Endothelial cell of umbilical vein (primary cell): ENCODE results near the gene MAMDC4. TPM values are rescaled to one million over a fixed set of nuclear protein-coding genes. Genes with fewer than 3 reads are reported as not detected.

Experiments
- BruUV-seq: library from RNA; stranded (reverse); fragments of 400-500 nt; replicated peaks from 2 replicates; lab custom pipeline; 2021; lab: Mats Ljungman, UMichigan
- CTCF ChIA-PET: fragments of 300-600, 350-600 bp; sonication (Branson Sonifier 250); formaldehyde crosslinking; loops from one replicate; lab custom pipeline; 2021; ENCODE audit warnings: antibody characterized with exemption, inconsistent platforms; lab: Charles Lee
- POLR2A ChIA-PET: fragments of 300-600, 350-600 bp; sonication (Branson Sonifier 250); formaldehyde crosslinking; loops from one replicate; lab custom pipeline; 2021; ENCODE audit warnings: antibody characterized with exemption, inconsistent platforms; lab: Charles Lee
- DNase-seq: peaks from one replicate; pipeline ENCODE4 v3.0.0-alpha.2; 2011; ENCODE audit warnings: low read depth, low spot score
- FAIRE-seq: peaks from 2 replicates; lab custom pipeline; 2011; peaks lifted over from hg19 to GRCh38; lab: Jason Lieb, UNC
- H2AFZ ChIP-seq: 2 replicates; pipeline ENCODE4 v1.6.0; 2012; ENCODE audit warnings: low read depth, low read length, control low read depth, inconsistent platforms
- H3K27ac ChIP-seq: 2 replicates; pipeline ENCODE4 v1.5.1; 2011; ENCODE audit warnings: low read depth, mild to moderate bottlenecking, control low read depth, low read length, moderate library complexity; ENCODE audit not compliant: insufficient read depth
- H3K27me3 ChIP-seq, 2 experiments: 2 replicates each; pipeline versions ENCODE4 v1.6.0 to v1.6.1; 2011; ENCODE audit warnings: low read length in 2 of 2, mixed read lengths in 1 of 2; ENCODE audit not compliant: control insufficient read depth in 2 of 2, insufficient read depth in 2 of 2
- H3K36me3 ChIP-seq, 2 experiments: 2 replicates in 1 of 2; 3 replicates in 1 of 2; pipeline ENCODE4 v1.5.1; 2011; ENCODE audit warnings: low read length in 2 of 2, mild to moderate bottlenecking in 1 of 2, moderate library complexity in 1 of 2; ENCODE audit not compliant: control insufficient read depth in 2 of 2, insufficient read depth in 2 of 2; ENCODE audit errors: extremely low read depth in 1 of 2
- H3K4me1 ChIP-seq: 3 replicates; pipeline ENCODE4 v1.5.1; 2011; ENCODE audit warnings: mild to moderate bottlenecking, low read length; ENCODE audit not compliant: control insufficient read depth, insufficient read depth; ENCODE audit errors: extremely low read depth
- H3K4me2 ChIP-seq: 2 replicates; pipeline ENCODE4 v1.6.1; 2011; ENCODE audit warnings: low read length, control low read depth, mixed read lengths; ENCODE audit not compliant: insufficient read depth
- H3K4me3 ChIP-seq, 3 experiments: fragments of 200-600 bp in 1 of 3; sonication (generic), shearing (Covaris generic) in 1 of 3; replicated peaks in 1 of 3; 2 replicates each; pipeline ENCODE4 v1.5.1; 2011 to 2016; ENCODE audit warnings: control low read depth in 3 of 3, low read length in 3 of 3, mild to moderate bottlenecking in 2 of 3, inconsistent platforms in 1 of 3, low read depth in 1 of 3, moderate library complexity in 1 of 3; ENCODE audit not compliant: insufficient read depth in 1 of 3
- H3K79me2 ChIP-seq: 2 replicates; pipeline ENCODE4 v1.6.0; 2012; ENCODE audit warnings: low read length, inconsistent platforms; ENCODE audit not compliant: control insufficient read depth, insufficient read depth
- H3K9ac ChIP-seq: replicated peaks from 2 replicates; pipeline ENCODE3; 2011; ENCODE audit warnings: low read length, control low read depth; ENCODE audit not compliant: insufficient read depth; ENCODE audit errors: extremely low read depth
- H3K9me1 ChIP-seq: replicated peaks from 3 replicates; pipeline ENCODE4 v1.6.0; 2011; ENCODE audit warnings: mild to moderate bottlenecking, low read length; ENCODE audit not compliant: control insufficient read depth, insufficient read depth; ENCODE audit errors: extremely low read depth
- H3K9me3 ChIP-seq: replicated peaks from 2 replicates; pipeline ENCODE4 v1.5.1; 2012; ENCODE audit warnings: low read length, inconsistent platforms; ENCODE audit not compliant: control insufficient read depth, insufficient read depth
- H4K20me1 ChIP-seq: replicated peaks from 2 replicates; pipeline ENCODE3; 2011; ENCODE audit warnings: mild to moderate bottlenecking, low read length; ENCODE audit not compliant: control insufficient read depth, insufficient read depth; ENCODE audit errors: extremely low read depth
- EZH2 ChIP-seq: IDR thresholded peaks from 2 replicates; pipeline ENCODE4 v1.6.1; 2012; ENCODE audit warnings: borderline replicate concordance, low read depth, mild to moderate bottlenecking, moderate library complexity, low read length, inconsistent platforms; ENCODE audit not compliant: severe bottlenecking
- FOS ChIP-seq: IDR thresholded peaks from 2 replicates; pipeline ENCODE4 v1.6.1; 2011; ENCODE audit warnings: mild to moderate bottlenecking, low read length, moderate library complexity, borderline replicate concordance; ENCODE audit not compliant: insufficient read depth
- GATA2 ChIP-seq: IDR thresholded peaks from 2 replicates; pipeline ENCODE4 v1.7.0; 2011; ENCODE audit warnings: low read depth, mild to moderate bottlenecking, moderate library complexity, mixed read lengths, low read length; ENCODE audit not compliant: insufficient read length, insufficient read depth
- JUN ChIP-seq: IDR thresholded peaks from 2 replicates; pipeline ENCODE4 v1.6.1; 2011; ENCODE audit warnings: borderline replicate concordance, low read depth; ENCODE audit not compliant: insufficient read length, insufficient read depth
- MYC ChIP-seq: IDR thresholded peaks from one replicate; pipeline ENCODE4 v1.6.1; 2011; ENCODE audit warnings: mild to moderate bottlenecking, low read depth, low read length
- POLR2A ChIP-seq: IDR thresholded peaks from 2 replicates; pipeline ENCODE4 v1.6.1; 2012; ENCODE audit warnings: low read depth, mild to moderate bottlenecking, control low read depth, low read length
- POLR2AphosphoS5 ChIP-seq: IDR thresholded peaks from 2 replicates; pipeline ENCODE4 v1.6.1; 2012; ENCODE audit warnings: low read depth, mild to moderate bottlenecking, control low read depth, low read length, moderate library complexity; ENCODE audit not compliant: insufficient read depth
- dilution Hi-C: fragments of 300-500 bp; cut with MboI; formaldehyde crosslinking; loops from one replicate; pipeline ENCODE4 v1.15.0; 2019; ENCODE audit warnings: low sequenced_read_pairs; ENCODE audit not compliant: extremely low pct_ligation_motif_present
- intact Hi-C: fragments of 100-400 bp; cut with micrococcal nuclease; formaldehyde crosslinking; loops from one replicate; pipeline ENCODE4 v1.10.0; 2022
- polyA plus RNA-seq, 4 experiments: library from polyadenylated mRNA; depleted of rRNA in 3 of 4; stranded (reverse) in 3 of 4; unstranded in 1 of 4; fragments of >200 nt; gene quantifications; 2 replicates each; pipeline versions ENCODE4 v1.2.1 to v1.2.3, GENCODE V29; 2011 to 2012; ENCODE audit warnings: missing spikeins in 1 of 4
- total RNA-seq: library from RNA; stranded (reverse); gene quantifications from 2 replicates; pipeline ENCODE4 v1.2.3, GENCODE V29; 2021
- TF ChIP-seq, protein P1 (sequence below), 2 donors: IDR thresholded peaks; 1 replicate in 1 of 2; 2 replicates in 1 of 2; pipeline ENCODE4 v1.5.1; 2011; ENCODE audit warnings: low read length in 2 of 2, mild to moderate bottlenecking in 2 of 2, moderate library complexity in 2 of 2, control low read depth in 1 of 2, inconsistent platforms in 1 of 2, low read depth in 1 of 2; ENCODE audit not compliant: insufficient read depth in 1 of 2; ENCODE audit errors: extremely low read depth in 1 of 2
- TF ChIP-seq, protein P2 (sequence below): IDR thresholded peaks from 2 replicates; pipeline ENCODE4 v1.6.1; 2011; ENCODE audit not compliant: insufficient read depth, insufficient read length

Gene MAMDC4
- total and polyA plus RNA-seq, 2 donors (not counting 3 experiments of a cell fraction or from before 2014, with no cell fraction given) = 3.6 to 7.2 TPM

DNA sequence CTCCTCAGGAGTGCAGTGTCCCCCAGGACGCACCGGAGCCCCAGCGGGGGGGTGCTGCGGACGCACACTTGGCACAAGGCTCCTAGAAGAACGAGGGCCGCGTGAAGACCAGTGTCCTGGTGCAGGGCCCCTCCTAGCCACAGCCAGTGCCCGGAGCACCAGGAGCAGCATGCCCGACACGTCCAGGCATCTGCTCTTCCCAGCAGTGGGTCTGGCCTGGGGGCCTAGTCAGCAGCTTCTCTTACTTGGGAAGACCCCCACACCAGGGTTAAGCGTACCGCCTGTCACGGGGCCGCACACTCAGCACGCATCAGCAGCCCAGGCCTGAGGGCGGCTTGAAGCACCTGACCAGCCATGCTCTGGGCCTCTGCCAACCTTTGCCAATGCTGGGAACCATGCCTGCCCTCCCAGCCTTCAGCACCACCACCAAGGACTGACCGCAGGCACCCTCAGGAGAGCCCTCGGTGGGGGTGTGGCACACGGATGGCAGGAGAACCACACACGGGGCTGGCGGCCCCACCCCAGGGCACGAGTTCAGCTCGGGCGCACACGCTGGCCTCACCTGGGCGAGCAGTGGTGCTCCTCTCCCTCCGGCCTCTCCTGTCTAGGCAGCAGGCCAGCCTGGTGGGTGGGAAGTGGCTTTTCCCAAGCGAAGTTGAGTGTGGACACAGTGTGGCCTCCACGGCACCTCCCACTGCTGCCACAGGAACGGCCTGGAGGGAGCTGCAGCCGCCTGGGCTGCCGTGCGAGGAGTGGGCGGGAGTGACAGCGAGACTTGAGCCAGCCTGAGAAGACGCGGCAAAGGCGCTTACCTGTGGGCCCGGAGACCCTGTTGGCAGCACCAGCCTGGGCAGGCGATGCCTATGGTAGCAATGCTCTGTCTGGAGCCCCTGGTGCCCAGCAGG lies 21.9 kb upstream of the MAMDC4 start:
- dilution Hi-C loops (no loop called here), intact Hi-C loops (no loop called here)
- TF ChIP-seq FOS (no peak), EZH2 (no peak)
- FAIRE-seq (no peak), DNase-seq (no peak)
- no TSS peak for BruUV-seq
- Histone ChIP-seq H3K9me1 (no peaks in the 10 kb centered on the region), H3K27me3 (no peaks in the 10 kb centered on the region), H2AFZ (no peak overlapping the region), H3K4me2 (no peak overlapping the region), H3K27ac (no peak overlapping the region), H4K20me1 (no peaks in the 10 kb centered on the region), H3K4me1 (no peaks in the 10 kb centered on the region), H3K36me3 (peaks cover 11 to 40% of the 10 kb centered on the region in 2 experiments), H3K4me3 (no peak overlapping the region), H3K9me3 (no peaks in the 10 kb centered on the region), H3K9ac (no peak overlapping the region), H3K79me2 (no peaks in the 10 kb centered on the region)
- ChIA-PET CTCF (no interaction called here), POLR2A (no interaction called here)

DNA sequence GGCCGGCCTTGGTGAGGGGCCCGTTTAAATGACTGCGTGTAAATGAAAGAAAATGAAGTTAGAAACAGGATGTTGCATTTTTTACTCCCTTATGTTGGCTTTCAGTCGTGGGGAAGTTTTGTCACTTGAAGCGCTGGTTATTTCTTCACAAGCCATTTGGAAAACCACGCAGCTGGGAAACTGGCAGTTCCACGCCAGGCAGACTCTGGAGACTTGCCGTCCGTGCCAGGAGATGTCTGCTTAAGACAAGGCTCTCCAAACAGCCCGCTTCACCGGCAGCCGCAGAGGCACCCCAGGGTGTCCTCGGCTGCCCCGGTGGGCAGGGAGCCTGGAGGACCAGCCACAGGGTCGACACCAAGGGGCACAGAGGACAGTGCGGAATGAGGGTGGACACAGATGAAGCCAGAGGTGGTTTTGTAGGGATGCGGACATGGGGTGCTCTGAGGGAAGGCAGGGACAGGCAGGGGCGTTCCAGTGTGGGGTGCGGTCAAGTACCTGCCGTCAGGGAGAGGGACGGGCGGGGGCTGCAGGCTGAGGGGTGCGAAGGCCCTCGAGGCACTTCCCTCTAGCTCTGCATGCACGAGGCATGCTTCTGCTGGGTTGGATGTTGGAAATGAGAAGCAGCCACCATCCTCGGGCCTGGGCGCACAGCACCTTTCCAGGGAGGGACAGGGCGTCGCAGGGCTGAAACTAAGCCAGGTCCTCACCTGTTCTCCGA lies 21.0 kb upstream of the MAMDC4 start:
- H3K36me3 ChIP-seq = peaks cover 11 to 34% of the 10 kb centered on the region in 2 experiments
- H3K27me3 ChIP-seq = no peaks in the 10 kb centered on the region
- no peaks in the 10 kb centered on the region for H3K9me3 ChIP-seq
- CTCF ChIA-PET = interaction anchor here (2.8 kb wide), 1 partner anchor 11 kb away, joined by 11 read pairs; the partner anchor contains the start of gene AJM1
- POLR2A ChIA-PET = no interaction called here
- no peaks in the 10 kb centered on the region for H4K20me1 ChIP-seq
- FAIRE-seq (no peak), DNase-seq (no peak)
- H3K9ac ChIP-seq = no peak overlapping the region
- H3K79me2 ChIP-seq = no peaks in the 10 kb centered on the region
- no peaks in the 10 kb centered on the region for H3K4me1 ChIP-seq
- no peak overlapping the region for H3K27ac ChIP-seq
- BruUV-seq = no TSS peak
- H3K4me2 ChIP-seq = no peak overlapping the region
- H3K4me3 ChIP-seq = no peak overlapping the region
- dilution Hi-C loops (no loop called here), intact Hi-C loops (no loop called here)
- no peak overlapping the region for H2AFZ ChIP-seq
- no peak for TF ChIP-seq JUN
- TF ChIP-seq FOS = no peak
- no peak for TF ChIP-seq GATA2
- TF ChIP-seq POLR2AphosphoS5 = no peak
- TF ChIP-seq, protein P1, sequence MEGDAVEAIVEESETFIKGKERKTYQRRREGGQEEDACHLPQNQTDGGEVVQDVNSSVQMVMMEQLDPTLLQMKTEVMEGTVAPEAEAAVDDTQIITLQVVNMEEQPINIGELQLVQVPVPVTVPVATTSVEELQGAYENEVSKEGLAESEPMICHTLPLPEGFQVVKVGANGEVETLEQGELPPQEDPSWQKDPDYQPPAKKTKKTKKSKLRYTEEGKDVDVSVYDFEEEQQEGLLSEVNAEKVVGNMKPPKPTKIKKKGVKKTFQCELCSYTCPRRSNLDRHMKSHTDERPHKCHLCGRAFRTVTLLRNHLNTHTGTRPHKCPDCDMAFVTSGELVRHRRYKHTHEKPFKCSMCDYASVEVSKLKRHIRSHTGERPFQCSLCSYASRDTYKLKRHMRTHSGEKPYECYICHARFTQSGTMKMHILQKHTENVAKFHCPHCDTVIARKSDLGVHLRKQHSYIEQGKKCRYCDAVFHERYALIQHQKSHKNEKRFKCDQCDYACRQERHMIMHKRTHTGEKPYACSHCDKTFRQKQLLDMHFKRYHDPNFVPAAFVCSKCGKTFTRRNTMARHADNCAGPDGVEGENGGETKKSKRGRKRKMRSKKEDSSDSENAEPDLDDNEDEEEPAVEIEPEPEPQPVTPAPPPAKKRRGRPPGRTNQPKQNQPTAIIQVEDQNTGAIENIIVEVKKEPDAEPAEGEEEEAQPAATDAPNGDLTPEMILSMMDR (IDR thresholded peaks at IDR 0.05; ENCODE audit: extremely low read depth in 1 of 2, insufficient read depth in 1 of 2, low read depth in 1 of 2, low read length in 2 of 2) = no peak
- TF ChIP-seq, protein P2, sequence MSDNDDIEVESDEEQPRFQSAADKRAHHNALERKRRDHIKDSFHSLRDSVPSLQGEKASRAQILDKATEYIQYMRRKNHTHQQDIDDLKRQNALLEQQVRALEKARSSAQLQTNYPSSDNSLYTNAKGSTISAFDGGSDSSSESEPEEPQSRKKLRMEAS = no peak
- no peak for TF ChIP-seq MYC
- TF ChIP-seq EZH2 = no peak
- TF ChIP-seq POLR2A = no peak
- H3K9me1 ChIP-seq = no peaks in the 10 kb centered on the region
